ENCODE results near the gene RNF220.

Gene RNF220

DNA sequence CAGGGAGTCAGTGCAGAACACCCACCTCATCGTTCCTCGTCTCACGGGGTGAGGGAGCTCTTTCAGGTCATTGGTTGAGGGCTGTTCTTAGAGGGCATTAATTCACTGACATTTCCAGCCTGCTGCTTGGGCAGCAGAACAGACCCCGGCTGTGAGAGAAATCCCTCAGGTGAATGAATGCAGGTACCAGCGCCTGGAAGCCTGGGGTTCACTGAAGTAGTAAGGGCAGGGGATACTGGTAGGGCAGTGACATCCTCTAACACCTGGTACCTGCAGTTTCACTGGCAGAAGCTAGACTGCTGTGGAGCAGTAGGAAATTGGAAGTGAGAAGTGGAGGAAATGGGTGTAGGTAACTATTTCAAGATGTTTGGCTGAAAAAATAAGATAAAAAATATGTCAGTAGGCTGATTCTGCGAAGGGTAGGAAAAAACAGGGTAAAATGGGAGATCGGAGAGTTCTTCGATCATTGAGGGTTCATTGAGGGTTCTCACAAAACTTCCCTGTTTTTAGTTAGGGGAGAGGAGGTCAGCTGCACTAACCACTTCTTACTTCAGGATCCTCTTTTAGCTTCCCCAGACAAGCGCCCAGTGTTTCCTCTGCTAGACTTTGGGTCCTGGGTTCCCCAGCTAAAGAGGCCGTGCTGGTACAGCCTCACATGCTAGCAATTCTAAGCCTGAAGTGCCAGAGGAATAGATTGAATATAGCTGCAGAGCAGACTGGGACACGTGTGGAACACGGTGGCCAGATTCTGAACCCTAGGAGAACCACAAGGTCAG lies 55.2 kb downstream of the RNF220 start:
- no peaks in the 10 kb centered on the region for H3K36me3 ChIP-seq (ENCODE audit: control insufficient read depth in 1 of 2, insufficient read depth in 2 of 2, low read length in 2 of 2)
- no CpG with 5 or more reads among the region's 12 CpGs for WGBS (ENCODE audit: extremely low coverage, insufficient coverage, insufficient read length)

GRCh38 chr1:44464361-44464760 lies 59.3 kb downstream of the RNF220 start:
- no peaks in the 10 kb centered on the region for H3K79me1 ChIP-seq (ENCODE audit: low read length)

More for the DNA sequence above, 55.2 kb downstream of the RNF220 start:
- no peak overlapping the region for H2BK12ac ChIP-seq (ENCODE audit: low read length)
- H2AK5ac ChIP-seq (ENCODE audit: low read length): no peak overlapping the region
- H3K4me1 ChIP-seq (ENCODE audit: control insufficient read depth in 1 of 2, insufficient read depth in 2 of 2, low read length in 2 of 2): no peaks in the 10 kb centered on the region
- H3K9ac ChIP-seq (ENCODE audit: low read length): no peak overlapping the region
- no peak overlapping the region for H4K91ac ChIP-seq (ENCODE audit: low read depth, low read length)
- H3K4me2 ChIP-seq (ENCODE audit: low read length): no peak overlapping the region
- H3K27me3 ChIP-seq (ENCODE audit: insufficient read depth, low read length): no peaks in the 10 kb centered on the region
- no peak overlapping the region for H4K8ac ChIP-seq (ENCODE audit: low read depth, low read length)
- no peak overlapping the region for H2AFZ ChIP-seq (ENCODE audit: insufficient read depth, low read length, poor library complexity)
- no peaks in the 10 kb centered on the region for H3K79me2 ChIP-seq (ENCODE audit: control insufficient read depth, insufficient read depth, low read length, poor library complexity)
- H3K23ac ChIP-seq (ENCODE audit: low read length): no peak overlapping the region
- no peak overlapping the region for H2BK5ac ChIP-seq (ENCODE audit: low read depth, low read length, poor library complexity)
- no peak overlapping the region for H2BK120ac ChIP-seq (ENCODE audit: insufficient read depth, low read length, poor library complexity)
- H3K4me3 ChIP-seq (ENCODE audit: low read depth, low read length): no peak overlapping the region
- peak; percentile 30 to 51 for DNase-seq
- H3K14ac ChIP-seq (ENCODE audit: low read length): no peak overlapping the region
- peaks cover 2% of the 10 kb centered on the region for H3K9me3 ChIP-seq (ENCODE audit: insufficient read depth, low read depth, low read length)
- H3K4ac ChIP-seq (ENCODE audit: low read depth, low read length): no peak overlapping the region
- H3K27ac ChIP-seq (ENCODE audit: low read depth, low read length): no peak overlapping the region
- H4K12ac ChIP-seq (ENCODE audit: low read depth, low read length): no peak overlapping the region
- no peaks in the 10 kb centered on the region for H3K79me1 ChIP-seq (ENCODE audit: low read length)
- no peak overlapping the region for H3K18ac ChIP-seq (ENCODE audit: low read length)

GRCh38 chr1:44467566-44467965 lies 62.5 kb downstream of the RNF220 start:
- H2BK5ac ChIP-seq (ENCODE audit: low read depth, low read length, poor library complexity): no peak overlapping the region
- no peak overlapping the region for H3K23ac ChIP-seq (ENCODE audit: low read length)
- H3K79me2 ChIP-seq (ENCODE audit: control insufficient read depth, insufficient read depth, low read length, poor library complexity): no peaks in the 10 kb centered on the region
- no peak overlapping the region for H3K4me2 ChIP-seq (ENCODE audit: low read length)
- H3K4me1 ChIP-seq (ENCODE audit: control insufficient read depth in 1 of 2, insufficient read depth in 2 of 2, low read length in 2 of 2): no peaks in the 10 kb centered on the region
- H3K27ac ChIP-seq (ENCODE audit: low read depth, low read length): no peak overlapping the region
- no peak overlapping the region for H3K4ac ChIP-seq (ENCODE audit: low read depth, low read length)
- no peak overlapping the region for H3K4me3 ChIP-seq (ENCODE audit: low read depth, low read length)
- H4K8ac ChIP-seq (ENCODE audit: low read depth, low read length): no peak overlapping the region
- H3K79me1 ChIP-seq (ENCODE audit: low read length): no peaks in the 10 kb centered on the region
- H3K9me3 ChIP-seq (ENCODE audit: insufficient read depth, low read depth, low read length): no peaks in the 10 kb centered on the region
- no peaks in the 10 kb centered on the region for H3K27me3 ChIP-seq (ENCODE audit: insufficient read depth, low read length)
- no peak for DNase-seq
- H3K36me3 ChIP-seq (ENCODE audit: control insufficient read depth in 1 of 2, insufficient read depth in 2 of 2, low read length in 2 of 2): no peaks in the 10 kb centered on the region
- H3K18ac ChIP-seq (ENCODE audit: low read length): no peak overlapping the region
- H2AFZ ChIP-seq (ENCODE audit: insufficient read depth, low read length, poor library complexity): no peak overlapping the region
- H4K12ac ChIP-seq (ENCODE audit: low read depth, low read length): no peak overlapping the region
- H2AK5ac ChIP-seq (ENCODE audit: low read length): no peak overlapping the region
- H2BK12ac ChIP-seq (ENCODE audit: low read length): no peak overlapping the region
- WGBS (ENCODE audit: extremely low coverage, insufficient coverage, insufficient read length): no CpG with 5 or more reads among the region's 4 CpGs
- no peak overlapping the region for H3K14ac ChIP-seq (ENCODE audit: low read length)
- H4K91ac ChIP-seq (ENCODE audit: low read depth, low read length): no peak overlapping the region
- no peak overlapping the region for H2BK120ac ChIP-seq (ENCODE audit: insufficient read depth, low read length, poor library complexity)
- H3K9ac ChIP-seq (ENCODE audit: low read length): no peak overlapping the region

More at GRCh38 chr1:44464361-44464760, 59.3 kb downstream of the RNF220 start:
- DNase-seq: no peak
- Histone ChIP-seq H2AK5ac (ENCODE audit: low read length) (no peak overlapping the region), H3K27ac (ENCODE audit: low read depth, low read length) (no peak overlapping the region), H3K9ac (ENCODE audit: low read length) (no peak overlapping the region), H3K23ac (ENCODE audit: low read length) (no peak overlapping the region), H3K79me2 (ENCODE audit: control insufficient read depth, insufficient read depth, low read length, poor library complexity) (no peaks in the 10 kb centered on the region), H2AFZ (ENCODE audit: insufficient read depth, low read length, poor library complexity) (no peak overlapping the region), H3K27me3 (ENCODE audit: insufficient read depth, low read length) (no peaks in the 10 kb centered on the region), H2BK5ac (ENCODE audit: low read depth, low read length, poor library complexity) (no peak overlapping the region), H4K91ac (ENCODE audit: low read depth, low read length) (no peak overlapping the region), H2BK120ac (ENCODE audit: insufficient read depth, low read length, poor library complexity) (no peak overlapping the region), H2BK12ac (ENCODE audit: low read length) (no peak overlapping the region), H3K14ac (ENCODE audit: low read length) (no peak overlapping the region), H3K4me2 (ENCODE audit: low read length) (no peak overlapping the region), H4K8ac (ENCODE audit: low read depth, low read length) (no peak overlapping the region), H3K36me3 (ENCODE audit: control insufficient read depth in 1 of 2, insufficient read depth in 2 of 2, low read length in 2 of 2) (no peaks in the 10 kb centered on the region), H3K18ac (ENCODE audit: low read length) (no peak overlapping the region), H4K12ac (ENCODE audit: low read depth, low read length) (no peak overlapping the region), H3K4ac (ENCODE audit: low read depth, low read length) (no peak overlapping the region), H3K9me3 (ENCODE audit: insufficient read depth, low read depth, low read length) (no peaks in the 10 kb centered on the region), H3K4me3 (ENCODE audit: low read depth, low read length) (no peak overlapping the region), H3K4me1 (ENCODE audit: control insufficient read depth in 1 of 2, insufficient read depth in 2 of 2, low read length in 2 of 2) (no peaks in the 10 kb centered on the region)
- WGBS (ENCODE audit: extremely low coverage, insufficient coverage, insufficient read length): 100% methylated on average over 1 of the region's 3 CpGs

GRCh38 chr1:44471911-44472453 lies 66.9 kb downstream of the RNF220 start:
- no peak overlapping the region for H3K23ac ChIP-seq (ENCODE audit: low read length)

More at GRCh38 chr1:44471911-44472453, 66.9 kb downstream of the RNF220 start:
- no peak overlapping the region for H2BK120ac ChIP-seq (ENCODE audit: insufficient read depth, low read length, poor library complexity)
- no peak overlapping the region for H2BK12ac ChIP-seq (ENCODE audit: low read length)
- H3K27me3 ChIP-seq (ENCODE audit: insufficient read depth, low read length): no peaks in the 10 kb centered on the region
- H3K4me3 ChIP-seq (ENCODE audit: low read depth, low read length): no peak overlapping the region
- H3K4me1 ChIP-seq (ENCODE audit: control insufficient read depth in 1 of 2, insufficient read depth in 2 of 2, low read length in 2 of 2): no peaks in the 10 kb centered on the region
- no peak overlapping the region for H3K4me2 ChIP-seq (ENCODE audit: low read length)
- H4K12ac ChIP-seq (ENCODE audit: low read depth, low read length): no peak overlapping the region
- H4K91ac ChIP-seq (ENCODE audit: low read depth, low read length): no peak overlapping the region
- H2AFZ ChIP-seq (ENCODE audit: insufficient read depth, low read length, poor library complexity): no peak overlapping the region
- no peak for DNase-seq
- no peak overlapping the region for H4K8ac ChIP-seq (ENCODE audit: low read depth, low read length)
- H3K14ac ChIP-seq (ENCODE audit: low read length): no peak overlapping the region
- no peaks in the 10 kb centered on the region for H3K79me2 ChIP-seq (ENCODE audit: control insufficient read depth, insufficient read depth, low read length, poor library complexity)
- H3K9me3 ChIP-seq (ENCODE audit: insufficient read depth, low read depth, low read length): no peaks in the 10 kb centered on the region
- H3K79me1 ChIP-seq (ENCODE audit: low read length): no peaks in the 10 kb centered on the region
- H2AK5ac ChIP-seq (ENCODE audit: low read length): no peak overlapping the region
- H2BK5ac ChIP-seq (ENCODE audit: low read depth, low read length, poor library complexity): no peak overlapping the region
- H3K36me3 ChIP-seq (ENCODE audit: control insufficient read depth in 1 of 2, insufficient read depth in 2 of 2, low read length in 2 of 2): no peaks in the 10 kb centered on the region
- no peak overlapping the region for H3K4ac ChIP-seq (ENCODE audit: low read depth, low read length)
- WGBS (ENCODE audit: extremely low coverage, insufficient coverage, insufficient read length): no CpG with 5 or more reads among the region's 2 CpGs
- no peak overlapping the region for H3K9ac ChIP-seq (ENCODE audit: low read length)
- H3K18ac ChIP-seq (ENCODE audit: low read length): no peak overlapping the region
- no peak overlapping the region for H3K27ac ChIP-seq (ENCODE audit: low read depth, low read length)

All from trophoblast cell (in vitro differentiated cells and primary cell).